GM23338 (cell line): ENCODE data around the gene PLXNB2.

Experiments used
- CREB1 ChIP-seq: fragments of 250-450 bp; sonication (Bioruptor Pico); IDR thresholded peaks from 2 replicates; pipeline ENCODE4 v1.5.0; 2020; ENCODE audit warnings: low read depth, mild to moderate bottlenecking, moderate library complexity
- EZH2 ChIP-seq: fragments of 200-600 bp; sonication (generic); IDR thresholded peaks from one replicate; pipeline ENCODE4 v1.8.0; 2017; ENCODE audit warnings: antibody characterized with exemption, mild to moderate bottlenecking, low read depth; ENCODE audit not compliant: unreplicated experiment
- EZH2phosphoT487 ChIP-seq: fragments of 200-600 bp; sonication (generic); IDR thresholded peaks from one replicate; pipeline ENCODE4 v1.8.1; 2018; ENCODE audit warnings: antibody characterized with exemption; ENCODE audit not compliant: unreplicated experiment
- JUNB ChIP-seq: IDR thresholded peaks from one replicate; pipeline ENCODE4 v1.6.1; 2016; ENCODE audit warnings: antibody characterized with exemption; ENCODE audit not compliant: unreplicated experiment
- NANOG ChIP-seq: IDR thresholded peaks from 2 replicates; pipeline ENCODE4 v1.6.1; 2016; ENCODE audit warnings: antibody characterized with exemption, borderline replicate concordance
- POLR2AphosphoS5 ChIP-seq: IDR thresholded peaks from 2 replicates; pipeline ENCODE4 v1.6.1; 2016; ENCODE audit warnings: antibody characterized with exemption, low read depth
- STAT1 ChIP-seq: IDR thresholded peaks from one replicate; pipeline ENCODE4 v1.6.1; 2016; ENCODE audit warnings: antibody characterized with exemption; ENCODE audit not compliant: unreplicated experiment
- ZNF114 ChIP-seq: fragments of 250-450 bp; sonication (Bioruptor Pico); IDR thresholded peaks from 2 replicates; pipeline ENCODE4 v1.5.0; 2020; ENCODE audit warnings: mild to moderate bottlenecking, moderate library complexity
- ZNF331 ChIP-seq: fragments of 250-450 bp; sonication (Bioruptor Pico); IDR thresholded peaks from 2 replicates; pipeline ENCODE4 v1.5.0; 2020; ENCODE audit warnings: low read depth, mild to moderate bottlenecking, moderate library complexity
- TF ChIP-seq, protein P1 (sequence below), 2 experiments: fragments of 200-600 bp in 1 of 2; sonication (generic) in 1 of 2; conservative IDR thresholded peaks; 2 replicates each; pipeline versions ENCODE4 v1.5.1 to v1.6.1; 2016 to 2017; ENCODE audit warnings: antibody characterized with exemption in 2 of 2, low read depth in 2 of 2, mild to moderate bottlenecking in 2 of 2, moderate library complexity in 1 of 2
- TF ChIP-seq, protein P2 (sequence below): IDR thresholded peaks from one replicate; pipeline ENCODE4 v1.6.1; 2018; ENCODE audit warnings: antibody characterized with exemption; ENCODE audit not compliant: unreplicated experiment
- TF ChIP-seq, protein P3 (sequence below): fragments of 250-450 bp; sonication (Bioruptor Pico); IDR thresholded peaks from 2 replicates; pipeline ENCODE4 v1.5.0; 2020; ENCODE audit warnings: mild to moderate bottlenecking, moderate library complexity
- TF ChIP-seq, protein P4 (sequence below): IDR thresholded peaks from 2 replicates; pipeline ENCODE4 v1.6.1; 2016; ENCODE audit warnings: antibody characterized with exemption

DNA sequence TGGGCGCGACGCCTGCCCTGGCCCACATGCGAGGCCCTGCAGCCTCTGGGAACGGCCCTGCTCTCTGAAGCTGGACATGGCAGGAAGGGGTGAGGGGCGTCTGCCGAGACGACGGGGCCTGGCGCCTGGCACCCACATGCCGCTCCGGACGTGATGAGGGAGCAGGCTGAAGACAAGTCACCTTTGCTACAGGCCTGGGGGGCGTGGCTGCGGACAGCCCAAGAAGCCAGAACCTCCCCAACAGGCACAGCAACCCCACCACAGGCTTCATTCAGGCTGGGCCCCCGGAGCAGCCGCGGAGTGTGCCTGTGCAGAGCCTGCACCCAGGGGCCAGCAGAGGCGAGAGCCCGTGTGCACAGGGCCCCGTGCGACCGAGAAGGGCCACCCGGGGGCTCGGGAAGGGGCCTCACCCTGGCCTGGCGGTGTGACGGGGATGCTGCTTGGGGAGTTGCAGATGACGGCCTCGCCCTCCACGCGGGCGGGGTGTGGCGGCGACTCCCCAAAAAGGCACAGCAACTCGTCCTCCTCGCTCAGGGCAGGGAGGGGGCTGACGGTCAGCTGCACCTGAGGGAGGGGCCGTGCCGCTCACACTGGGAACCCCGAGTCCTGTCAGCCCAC is 20.6 kb downstream of the PLXNB2 start:
- TF ChIP-seq, protein P1, sequence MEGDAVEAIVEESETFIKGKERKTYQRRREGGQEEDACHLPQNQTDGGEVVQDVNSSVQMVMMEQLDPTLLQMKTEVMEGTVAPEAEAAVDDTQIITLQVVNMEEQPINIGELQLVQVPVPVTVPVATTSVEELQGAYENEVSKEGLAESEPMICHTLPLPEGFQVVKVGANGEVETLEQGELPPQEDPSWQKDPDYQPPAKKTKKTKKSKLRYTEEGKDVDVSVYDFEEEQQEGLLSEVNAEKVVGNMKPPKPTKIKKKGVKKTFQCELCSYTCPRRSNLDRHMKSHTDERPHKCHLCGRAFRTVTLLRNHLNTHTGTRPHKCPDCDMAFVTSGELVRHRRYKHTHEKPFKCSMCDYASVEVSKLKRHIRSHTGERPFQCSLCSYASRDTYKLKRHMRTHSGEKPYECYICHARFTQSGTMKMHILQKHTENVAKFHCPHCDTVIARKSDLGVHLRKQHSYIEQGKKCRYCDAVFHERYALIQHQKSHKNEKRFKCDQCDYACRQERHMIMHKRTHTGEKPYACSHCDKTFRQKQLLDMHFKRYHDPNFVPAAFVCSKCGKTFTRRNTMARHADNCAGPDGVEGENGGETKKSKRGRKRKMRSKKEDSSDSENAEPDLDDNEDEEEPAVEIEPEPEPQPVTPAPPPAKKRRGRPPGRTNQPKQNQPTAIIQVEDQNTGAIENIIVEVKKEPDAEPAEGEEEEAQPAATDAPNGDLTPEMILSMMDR (conservative IDR thresholded peaks at IDR 0.05; ENCODE audit: low read depth in 2 of 2): no peak
- TF ChIP-seq POLR2AphosphoS5 (no peak), EZH2 (no peak), ZNF331 (CRISPR knock-in tag) (no peak), EZH2phosphoT487 (no peak), ZNF114 (CRISPR knock-in tag) (no peak), CREB1 (CRISPR knock-in tag) (no peak), NANOG (no peak), STAT1 (no peak), JUNB (no peak)
- TF ChIP-seq, protein P2, sequence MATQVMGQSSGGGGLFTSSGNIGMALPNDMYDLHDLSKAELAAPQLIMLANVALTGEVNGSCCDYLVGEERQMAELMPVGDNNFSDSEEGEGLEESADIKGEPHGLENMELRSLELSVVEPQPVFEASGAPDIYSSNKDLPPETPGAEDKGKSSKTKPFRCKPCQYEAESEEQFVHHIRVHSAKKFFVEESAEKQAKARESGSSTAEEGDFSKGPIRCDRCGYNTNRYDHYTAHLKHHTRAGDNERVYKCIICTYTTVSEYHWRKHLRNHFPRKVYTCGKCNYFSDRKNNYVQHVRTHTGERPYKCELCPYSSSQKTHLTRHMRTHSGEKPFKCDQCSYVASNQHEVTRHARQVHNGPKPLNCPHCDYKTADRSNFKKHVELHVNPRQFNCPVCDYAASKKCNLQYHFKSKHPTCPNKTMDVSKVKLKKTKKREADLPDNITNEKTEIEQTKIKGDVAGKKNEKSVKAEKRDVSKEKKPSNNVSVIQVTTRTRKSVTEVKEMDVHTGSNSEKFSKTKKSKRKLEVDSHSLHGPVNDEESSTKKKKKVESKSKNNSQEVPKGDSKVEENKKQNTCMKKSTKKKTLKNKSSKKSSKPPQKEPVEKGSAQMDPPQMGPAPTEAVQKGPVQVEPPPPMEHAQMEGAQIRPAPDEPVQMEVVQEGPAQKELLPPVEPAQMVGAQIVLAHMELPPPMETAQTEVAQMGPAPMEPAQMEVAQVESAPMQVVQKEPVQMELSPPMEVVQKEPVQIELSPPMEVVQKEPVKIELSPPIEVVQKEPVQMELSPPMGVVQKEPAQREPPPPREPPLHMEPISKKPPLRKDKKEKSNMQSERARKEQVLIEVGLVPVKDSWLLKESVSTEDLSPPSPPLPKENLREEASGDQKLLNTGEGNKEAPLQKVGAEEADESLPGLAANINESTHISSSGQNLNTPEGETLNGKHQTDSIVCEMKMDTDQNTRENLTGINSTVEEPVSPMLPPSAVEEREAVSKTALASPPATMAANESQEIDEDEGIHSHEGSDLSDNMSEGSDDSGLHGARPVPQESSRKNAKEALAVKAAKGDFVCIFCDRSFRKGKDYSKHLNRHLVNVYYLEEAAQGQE: no peak
- TF ChIP-seq, protein P3, sequence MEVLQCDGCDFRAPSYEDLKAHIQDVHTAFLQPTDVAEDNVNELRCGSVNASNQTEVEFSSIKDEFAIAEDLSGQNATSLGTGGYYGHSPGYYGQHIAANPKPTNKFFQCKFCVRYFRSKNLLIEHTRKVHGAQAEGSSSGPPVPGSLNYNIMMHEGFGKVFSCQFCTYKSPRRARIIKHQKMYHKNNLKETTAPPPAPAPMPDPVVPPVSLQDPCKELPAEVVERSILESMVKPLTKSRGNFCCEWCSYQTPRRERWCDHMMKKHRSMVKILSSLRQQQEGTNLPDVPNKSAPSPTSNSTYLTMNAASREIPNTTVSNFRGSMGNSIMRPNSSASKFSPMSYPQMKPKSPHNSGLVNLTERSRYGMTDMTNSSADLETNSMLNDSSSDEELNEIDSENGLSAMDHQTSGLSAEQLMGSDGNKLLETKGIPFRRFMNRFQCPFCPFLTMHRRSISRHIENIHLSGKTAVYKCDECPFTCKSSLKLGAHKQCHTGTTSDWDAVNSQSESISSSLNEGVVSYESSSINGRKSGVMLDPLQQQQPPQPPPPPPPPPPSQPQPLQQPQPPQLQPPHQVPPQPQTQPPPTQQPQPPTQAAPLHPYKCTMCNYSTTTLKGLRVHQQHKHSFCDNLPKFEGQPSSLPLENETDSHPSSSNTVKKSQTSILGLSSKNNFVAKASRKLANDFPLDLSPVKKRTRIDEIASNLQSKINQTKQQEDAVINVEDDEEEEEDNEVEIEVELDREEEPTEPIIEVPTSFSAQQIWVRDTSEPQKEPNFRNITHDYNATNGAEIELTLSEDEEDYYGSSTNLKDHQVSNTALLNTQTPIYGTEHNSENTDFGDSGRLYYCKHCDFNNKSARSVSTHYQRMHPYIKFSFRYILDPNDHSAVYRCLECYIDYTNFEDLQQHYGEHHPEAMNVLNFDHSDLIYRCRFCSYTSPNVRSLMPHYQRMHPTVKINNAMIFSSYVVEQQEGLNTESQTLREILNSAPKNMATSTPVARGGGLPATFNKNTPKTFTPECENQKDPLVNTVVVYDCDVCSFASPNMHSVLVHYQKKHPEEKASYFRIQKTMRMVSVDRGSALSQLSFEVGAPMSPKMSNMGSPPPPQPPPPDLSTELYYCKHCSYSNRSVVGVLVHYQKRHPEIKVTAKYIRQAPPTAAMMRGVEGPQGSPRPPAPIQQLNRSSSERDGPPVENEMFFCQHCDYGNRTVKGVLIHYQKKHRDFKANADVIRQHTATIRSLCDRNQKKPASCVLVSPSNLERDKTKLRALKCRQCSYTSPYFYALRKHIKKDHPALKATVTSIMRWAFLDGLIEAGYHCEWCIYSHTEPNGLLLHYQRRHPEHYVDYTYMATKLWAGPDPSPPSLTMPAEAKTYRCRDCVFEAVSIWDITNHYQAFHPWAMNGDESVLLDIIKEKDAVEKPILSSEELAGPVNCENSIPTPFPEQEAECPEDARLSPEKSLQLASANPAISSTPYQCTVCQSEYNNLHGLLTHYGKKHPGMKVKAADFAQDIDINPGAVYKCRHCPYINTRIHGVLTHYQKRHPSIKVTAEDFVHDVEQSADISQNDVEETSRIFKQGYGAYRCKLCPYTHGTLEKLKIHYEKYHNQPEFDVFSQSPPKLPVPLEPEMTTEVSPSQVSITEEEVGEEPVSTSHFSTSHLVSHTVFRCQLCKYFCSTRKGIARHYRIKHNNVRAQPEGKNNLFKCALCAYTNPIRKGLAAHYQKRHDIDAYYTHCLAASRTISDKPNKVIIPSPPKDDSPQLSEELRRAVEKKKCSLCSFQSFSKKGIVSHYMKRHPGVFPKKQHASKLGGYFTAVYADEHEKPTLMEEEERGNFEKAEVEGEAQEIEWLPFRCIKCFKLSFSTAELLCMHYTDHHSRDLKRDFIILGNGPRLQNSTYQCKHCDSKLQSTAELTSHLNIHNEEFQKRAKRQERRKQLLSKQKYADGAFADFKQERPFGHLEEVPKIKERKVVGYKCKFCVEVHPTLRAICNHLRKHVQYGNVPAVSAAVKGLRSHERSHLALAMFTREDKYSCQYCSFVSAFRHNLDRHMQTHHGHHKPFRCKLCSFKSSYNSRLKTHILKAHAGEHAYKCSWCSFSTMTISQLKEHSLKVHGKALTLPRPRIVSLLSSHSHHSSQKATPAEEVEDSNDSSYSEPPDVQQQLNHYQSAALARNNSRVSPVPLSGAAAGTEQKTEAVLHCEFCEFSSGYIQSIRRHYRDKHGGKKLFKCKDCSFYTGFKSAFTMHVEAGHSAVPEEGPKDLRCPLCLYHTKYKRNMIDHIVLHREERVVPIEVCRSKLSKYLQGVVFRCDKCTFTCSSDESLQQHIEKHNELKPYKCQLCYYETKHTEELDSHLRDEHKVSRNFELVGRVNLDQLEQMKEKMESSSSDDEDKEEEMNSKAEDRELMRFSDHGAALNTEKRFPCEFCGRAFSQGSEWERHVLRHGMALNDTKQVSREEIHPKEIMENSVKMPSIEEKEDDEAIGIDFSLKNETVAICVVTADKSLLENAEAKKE: no peak
- TF ChIP-seq, protein P4, sequence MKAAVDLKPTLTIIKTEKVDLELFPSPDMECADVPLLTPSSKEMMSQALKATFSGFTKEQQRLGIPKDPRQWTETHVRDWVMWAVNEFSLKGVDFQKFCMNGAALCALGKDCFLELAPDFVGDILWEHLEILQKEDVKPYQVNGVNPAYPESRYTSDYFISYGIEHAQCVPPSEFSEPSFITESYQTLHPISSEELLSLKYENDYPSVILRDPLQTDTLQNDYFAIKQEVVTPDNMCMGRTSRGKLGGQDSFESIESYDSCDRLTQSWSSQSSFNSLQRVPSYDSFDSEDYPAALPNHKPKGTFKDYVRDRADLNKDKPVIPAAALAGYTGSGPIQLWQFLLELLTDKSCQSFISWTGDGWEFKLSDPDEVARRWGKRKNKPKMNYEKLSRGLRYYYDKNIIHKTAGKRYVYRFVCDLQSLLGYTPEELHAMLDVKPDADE: no peak
